Measurements from ENCODE around the gene FRMD8.

FRMD8 gene

GRCh38 chr11:65384301-65384889, 2.0 kb upstream of the FRMD8 start:
- H3K9me3 ChIP-seq (ENCODE audit: control insufficient read depth, low read depth, low read length): no peaks in the 10 kb centered on the region
- H3K4me3 ChIP-seq (ENCODE audit: low read length): no peak overlapping the region
- H3K4me1 ChIP-seq (ENCODE audit: control insufficient read depth, low read depth, low read length): peaks cover 8% of the 10 kb centered on the region
- H3K9ac ChIP-seq (ENCODE audit: low read length): no peak overlapping the region
- H3K27me3 ChIP-seq (ENCODE audit: control insufficient read depth, insufficient read depth, low read length): no peaks in the 10 kb centered on the region
- no peaks in the 10 kb centered on the region for H3K36me3 ChIP-seq (ENCODE audit: control insufficient read depth, low read depth, low read length)
- H3K27ac ChIP-seq (ENCODE audit: low read length): no peak overlapping the region

GRCh38 chr11:65388731-65389130, 2.3 kb downstream of the FRMD8 start:
- no peaks in the 10 kb centered on the region for H3K27me3 ChIP-seq (ENCODE audit: control insufficient read depth, insufficient read depth, low read length)
- H3K36me3 ChIP-seq (ENCODE audit: control insufficient read depth, low read depth, low read length): no peaks in the 10 kb centered on the region
- H3K4me1 ChIP-seq (ENCODE audit: control insufficient read depth, low read depth, low read length): peaks cover 7% of the 10 kb centered on the region
- H3K4me3 ChIP-seq (ENCODE audit: low read length): no peak overlapping the region
- no peak overlapping the region for H3K9ac ChIP-seq (ENCODE audit: low read length)
- H3K27ac ChIP-seq (ENCODE audit: low read length): no peak overlapping the region
- no peaks in the 10 kb centered on the region for H3K9me3 ChIP-seq (ENCODE audit: control insufficient read depth, low read depth, low read length)

GRCh38 chr11:65389294-65389980, 3.0 kb downstream of the FRMD8 start:
- H3K27ac ChIP-seq (ENCODE audit: low read length): no peak overlapping the region
- H3K27me3 ChIP-seq (ENCODE audit: control insufficient read depth, insufficient read depth, low read length): no peaks in the 10 kb centered on the region
- no peak overlapping the region for H3K9ac ChIP-seq (ENCODE audit: low read length)
- H3K4me3 ChIP-seq (ENCODE audit: low read length): no peak overlapping the region
- H3K4me1 ChIP-seq (ENCODE audit: control insufficient read depth, low read depth, low read length): peaks cover 7% of the 10 kb centered on the region
- no peaks in the 10 kb centered on the region for H3K9me3 ChIP-seq (ENCODE audit: control insufficient read depth, low read depth, low read length)
- H3K36me3 ChIP-seq (ENCODE audit: control insufficient read depth, low read depth, low read length): no peaks in the 10 kb centered on the region

GRCh38 chr11:65390099-65390941, 3.9 kb downstream of the FRMD8 start:
- no peak overlapping the region for H3K9ac ChIP-seq (ENCODE audit: low read length)
- no peaks in the 10 kb centered on the region for H3K27me3 ChIP-seq (ENCODE audit: control insufficient read depth, insufficient read depth, low read length)
- no peaks in the 10 kb centered on the region for H3K36me3 ChIP-seq (ENCODE audit: control insufficient read depth, low read depth, low read length)
- H3K9me3 ChIP-seq (ENCODE audit: control insufficient read depth, low read depth, low read length): no peaks in the 10 kb centered on the region
- no peak overlapping the region for H3K4me3 ChIP-seq (ENCODE audit: low read length)
- peaks cover 7% of the 10 kb centered on the region for H3K4me1 ChIP-seq (ENCODE audit: control insufficient read depth, low read depth, low read length)
- no peak overlapping the region for H3K27ac ChIP-seq (ENCODE audit: low read length)

- no peaks in the 10 kb centered on the region for H3K36me3 ChIP-seq (ENCODE audit: control insufficient read depth, low read depth, low read length)
- H3K27ac ChIP-seq (ENCODE audit: low read length): no peak overlapping the region
- no peak overlapping the region for H3K9ac ChIP-seq (ENCODE audit: low read length)
- no peaks in the 10 kb centered on the region for H3K9me3 ChIP-seq (ENCODE audit: control insufficient read depth, low read depth, low read length)
- H3K4me3 ChIP-seq (ENCODE audit: low read length): no peak overlapping the region
- no peaks in the 10 kb centered on the region for H3K27me3 ChIP-seq (ENCODE audit: control insufficient read depth, insufficient read depth, low read length)
- H3K4me1 ChIP-seq (ENCODE audit: control insufficient read depth, low read depth, low read length): peaks cover 7% of the 10 kb centered on the region
Observed at GRCh38 chr11:65390996-65391395, 4.6 kb downstream of the FRMD8 start.

GRCh38 chr11:65392186-65392829, 5.9 kb downstream of the FRMD8 start:
- Histone ChIP-seq H3K9me3 (ENCODE audit: control insufficient read depth, low read depth, low read length) (no peaks in the 10 kb centered on the region), H3K27me3 (ENCODE audit: control insufficient read depth, insufficient read depth, low read length) (no peaks in the 10 kb centered on the region), H3K27ac (ENCODE audit: low read length) (no peak overlapping the region), H3K9ac (ENCODE audit: low read length) (no peak overlapping the region), H3K36me3 (ENCODE audit: control insufficient read depth, low read depth, low read length) (no peaks in the 10 kb centered on the region), H3K4me1 (ENCODE audit: control insufficient read depth, low read depth, low read length) (peaks cover 7% of the 10 kb centered on the region), H3K4me3 (ENCODE audit: low read length) (no peak overlapping the region)

- H3K4me1 ChIP-seq (ENCODE audit: control insufficient read depth, low read depth, low read length): peaks cover 7% of the 10 kb centered on the region
- H3K9ac ChIP-seq (ENCODE audit: low read length): no peak overlapping the region
- no peaks in the 10 kb centered on the region for H3K27me3 ChIP-seq (ENCODE audit: control insufficient read depth, insufficient read depth, low read length)
- H3K27ac ChIP-seq (ENCODE audit: low read length): no peak overlapping the region
- no peaks in the 10 kb centered on the region for H3K9me3 ChIP-seq (ENCODE audit: control insufficient read depth, low read depth, low read length)
- no peak overlapping the region for H3K4me3 ChIP-seq (ENCODE audit: low read length)
- H3K36me3 ChIP-seq (ENCODE audit: control insufficient read depth, low read depth, low read length): no peaks in the 10 kb centered on the region
Observed at GRCh38 chr11:65392899-65393298, 6.5 kb downstream of the FRMD8 start.

- Histone ChIP-seq H3K4me3 (ENCODE audit: low read length) (no peak overlapping the region), H3K36me3 (ENCODE audit: control insufficient read depth, low read depth, low read length) (no peaks in the 10 kb centered on the region), H3K4me1 (ENCODE audit: control insufficient read depth, low read depth, low read length) (peaks cover 7% of the 10 kb centered on the region), H3K27me3 (ENCODE audit: control insufficient read depth, insufficient read depth, low read length) (no peaks in the 10 kb centered on the region), H3K27ac (ENCODE audit: low read length) (no peak overlapping the region), H3K9ac (ENCODE audit: low read length) (no peak overlapping the region), H3K9me3 (ENCODE audit: control insufficient read depth, low read depth, low read length) (no peaks in the 10 kb centered on the region)
Observed at GRCh38 chr11:65393513-65394079, 7.2 kb downstream of the FRMD8 start.

GRCh38 chr11:65394125-65394536, 7.7 kb downstream of the FRMD8 start:
- Histone ChIP-seq H3K36me3 (ENCODE audit: control insufficient read depth, low read depth, low read length) (no peaks in the 10 kb centered on the region), H3K4me1 (ENCODE audit: control insufficient read depth, low read depth, low read length) (peaks cover 7% of the 10 kb centered on the region), H3K9ac (ENCODE audit: low read length) (no peak overlapping the region), H3K4me3 (ENCODE audit: low read length) (no peak overlapping the region), H3K27ac (ENCODE audit: low read length) (no peak overlapping the region), H3K27me3 (ENCODE audit: control insufficient read depth, insufficient read depth, low read length) (no peaks in the 10 kb centered on the region), H3K9me3 (ENCODE audit: control insufficient read depth, low read depth, low read length) (no peaks in the 10 kb centered on the region)

GRCh38 chr11:65395961-65396530, 9.6 kb downstream of the FRMD8 start:
- Histone ChIP-seq H3K36me3 (ENCODE audit: control insufficient read depth, low read depth, low read length) (no peaks in the 10 kb centered on the region), H3K27ac (ENCODE audit: low read length) (no peak overlapping the region), H3K9ac (ENCODE audit: low read length) (no peak overlapping the region), H3K27me3 (ENCODE audit: control insufficient read depth, insufficient read depth, low read length) (no peaks in the 10 kb centered on the region), H3K4me1 (ENCODE audit: control insufficient read depth, low read depth, low read length) (no peaks in the 10 kb centered on the region), H3K4me3 (ENCODE audit: low read length) (no peak overlapping the region), H3K9me3 (ENCODE audit: control insufficient read depth, low read depth, low read length) (no peaks in the 10 kb centered on the region)

All from iPS-18a (cell line).